Breast epithelium (tissue), 4 donors: Measurements from ENCODE around the gene FOXK1. TPM values are rescaled to one million over a fixed set of nuclear protein-coding genes. Genes with fewer than 3 reads are reported as not detected.

Experiments
- DNase-seq, 2 donors: peaks; one replicate each; pipeline ENCODE4 v3.0.0-alpha.2; 2019; ENCODE audit warnings: low spot score in 2 of 2
- H3K27ac ChIP-seq, 2 donors: fragments of 200-600 bp; sonication (generic) in 1 of 2; one replicate each; pipeline ENCODE4 v1.5.1; 2016 to 2019; ENCODE audit warnings: mild to moderate bottlenecking in 1 of 2
- H3K27me3 ChIP-seq, 2 donors: fragments of 200-600 bp; sonication (generic) in 1 of 2; one replicate each; pipeline versions ENCODE4 v1.5.1 to v1.6.0; 2017 to 2019; ENCODE audit warnings: control low read depth in 1 of 2, mild to moderate bottlenecking in 1 of 2
- H3K36me3 ChIP-seq: fragments of 200-600 bp; one replicate; pipeline ENCODE4 v1.5.1; 2019
- H3K4me1 ChIP-seq, 2 donors: fragments of 200-600 bp; sonication (generic); one replicate each; pipeline ENCODE4 v1.5.1; 2016 to 2019; ENCODE audit warnings: control low read depth in 1 of 2
- H3K4me3 ChIP-seq, 3 donors: fragments of 200-600 bp; sonication (generic); 1 replicate in 2 of 3; 2 replicates in 1 of 3; pipeline ENCODE4 v1.5.1; 2016 to 2019; ENCODE audit warnings: mild to moderate bottlenecking in 3 of 3, moderate library complexity in 2 of 3
- H3K9me3 ChIP-seq, 2 donors: fragments of 200-600 bp; sonication (generic) in 1 of 2; one replicate each; pipeline ENCODE4 v1.5.1; 2016 to 2019; ENCODE audit warnings: control low read depth in 1 of 2
- POLR2A ChIP-seq: fragments of 450-650 bp; IDR thresholded peaks from one replicate; pipeline ENCODE4 v1.6.1; 2016; ENCODE audit warnings: antibody characterized with exemption, mild to moderate bottlenecking, moderate library complexity
- POLR2AphosphoS5 ChIP-seq, 3 donors: sonication (generic); formaldehyde crosslinking; IDR thresholded peaks; one replicate each; pipeline ENCODE4 v1.6.1; 2017; ENCODE audit warnings: antibody characterized with exemption in 3 of 3
- intact Hi-C: fragments of 100-400 bp; cut with DNase I; formaldehyde crosslinking; loops from one replicate; pipeline ENCODE4 v1.15.1; 2023; ENCODE audit warnings: low total_unique reads
- total RNA-seq, 3 donors: library from RNA; depleted of rRNA; stranded (reverse); fragments of >200 nt; gene quantifications; one replicate each; pipeline ENCODE4 v1.1.0, GENCODE V29; 2016
- TF ChIP-seq, protein P1 (sequence below), 3 donors: fragments of 450-650 bp; IDR thresholded peaks; one replicate each; pipeline ENCODE4 v1.5.1; 2016 to 2017; ENCODE audit warnings: antibody characterized with exemption in 3 of 3, mild to moderate bottlenecking in 3 of 3, moderate library complexity in 3 of 3

Gene FOXK1
- total RNA-seq, 3 donors from 2014 or later: 11.7 to 16.5 (median 15.7) TPM

DNA sequence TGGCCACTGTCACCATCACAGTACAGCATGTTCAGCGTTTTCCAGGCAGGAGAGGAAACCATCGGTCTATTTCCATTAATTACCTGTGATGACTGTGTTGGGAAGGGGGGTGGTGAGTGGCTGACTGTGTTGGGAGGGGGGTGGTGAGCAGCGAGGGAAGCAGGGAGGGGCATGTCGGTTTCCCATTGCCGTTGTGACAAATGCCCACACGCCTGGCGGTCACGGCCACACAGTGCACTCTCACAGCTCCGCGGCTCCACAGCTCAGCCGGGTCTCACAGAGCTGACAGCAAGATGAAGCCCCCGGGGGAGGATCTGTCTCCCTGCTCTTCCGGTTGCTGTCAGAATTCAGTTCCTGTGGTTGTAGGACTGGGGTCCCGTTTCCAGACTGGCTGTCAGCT, 132.3 kb downstream of the FOXK1 start:
- intact Hi-C loops: no loop called here
- Histone ChIP-seq H3K9me3 (no peaks in the 10 kb centered on the region), H3K27ac (no peak overlapping the region), H3K4me3 (no peak overlapping the region), H3K4me1 (no peaks in the 10 kb centered on the region), H3K27me3 (no peaks in the 10 kb centered on the region), H3K36me3 (no peaks in the 10 kb centered on the region)
- no peak for TF ChIP-seq POLR2AphosphoS5 (IDR thresholded peaks at IDR 0.05)
- no peak for TF ChIP-seq POLR2A
- TF ChIP-seq, protein P1, sequence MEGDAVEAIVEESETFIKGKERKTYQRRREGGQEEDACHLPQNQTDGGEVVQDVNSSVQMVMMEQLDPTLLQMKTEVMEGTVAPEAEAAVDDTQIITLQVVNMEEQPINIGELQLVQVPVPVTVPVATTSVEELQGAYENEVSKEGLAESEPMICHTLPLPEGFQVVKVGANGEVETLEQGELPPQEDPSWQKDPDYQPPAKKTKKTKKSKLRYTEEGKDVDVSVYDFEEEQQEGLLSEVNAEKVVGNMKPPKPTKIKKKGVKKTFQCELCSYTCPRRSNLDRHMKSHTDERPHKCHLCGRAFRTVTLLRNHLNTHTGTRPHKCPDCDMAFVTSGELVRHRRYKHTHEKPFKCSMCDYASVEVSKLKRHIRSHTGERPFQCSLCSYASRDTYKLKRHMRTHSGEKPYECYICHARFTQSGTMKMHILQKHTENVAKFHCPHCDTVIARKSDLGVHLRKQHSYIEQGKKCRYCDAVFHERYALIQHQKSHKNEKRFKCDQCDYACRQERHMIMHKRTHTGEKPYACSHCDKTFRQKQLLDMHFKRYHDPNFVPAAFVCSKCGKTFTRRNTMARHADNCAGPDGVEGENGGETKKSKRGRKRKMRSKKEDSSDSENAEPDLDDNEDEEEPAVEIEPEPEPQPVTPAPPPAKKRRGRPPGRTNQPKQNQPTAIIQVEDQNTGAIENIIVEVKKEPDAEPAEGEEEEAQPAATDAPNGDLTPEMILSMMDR (IDR thresholded peaks at IDR 0.05): no peak
- DNase-seq: no peak

DNA sequence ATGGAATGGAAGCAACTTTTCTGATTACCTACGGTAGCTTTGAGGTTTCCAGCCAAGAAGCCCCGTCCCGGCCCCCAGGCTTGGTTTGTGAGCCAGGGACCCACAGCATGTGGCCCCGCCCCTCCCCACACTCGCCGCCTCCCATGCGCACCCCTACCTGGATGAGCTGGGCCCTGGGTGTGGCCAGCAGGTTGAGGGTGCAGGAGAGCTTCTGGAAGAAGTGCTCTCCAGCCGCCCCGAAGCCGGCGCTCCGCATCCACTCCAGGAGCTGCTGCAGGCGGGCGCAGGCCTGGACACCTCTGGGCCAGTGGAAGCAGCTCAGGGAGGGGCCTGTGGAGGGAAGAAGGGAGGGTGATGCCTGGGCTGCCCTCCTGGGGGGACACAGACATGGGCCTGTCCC, 133.0 kb downstream of the FOXK1 start:
- no peaks in the 10 kb centered on the region for H3K36me3 ChIP-seq
- no peak overlapping the region for H3K27ac ChIP-seq
- H3K27me3 ChIP-seq: no peaks in the 10 kb centered on the region
- TF ChIP-seq, protein P1 (IDR thresholded peaks at IDR 0.05): no peak
- TF ChIP-seq POLR2A (no peak), POLR2AphosphoS5 (IDR thresholded peaks at IDR 0.05) (no peak)
- no peak overlapping the region for H3K4me3 ChIP-seq
- intact Hi-C loops: no loop called here
- DNase-seq: no peak
- no peaks in the 10 kb centered on the region for H3K4me1 ChIP-seq
- H3K9me3 ChIP-seq: no peaks in the 10 kb centered on the region

DNA sequence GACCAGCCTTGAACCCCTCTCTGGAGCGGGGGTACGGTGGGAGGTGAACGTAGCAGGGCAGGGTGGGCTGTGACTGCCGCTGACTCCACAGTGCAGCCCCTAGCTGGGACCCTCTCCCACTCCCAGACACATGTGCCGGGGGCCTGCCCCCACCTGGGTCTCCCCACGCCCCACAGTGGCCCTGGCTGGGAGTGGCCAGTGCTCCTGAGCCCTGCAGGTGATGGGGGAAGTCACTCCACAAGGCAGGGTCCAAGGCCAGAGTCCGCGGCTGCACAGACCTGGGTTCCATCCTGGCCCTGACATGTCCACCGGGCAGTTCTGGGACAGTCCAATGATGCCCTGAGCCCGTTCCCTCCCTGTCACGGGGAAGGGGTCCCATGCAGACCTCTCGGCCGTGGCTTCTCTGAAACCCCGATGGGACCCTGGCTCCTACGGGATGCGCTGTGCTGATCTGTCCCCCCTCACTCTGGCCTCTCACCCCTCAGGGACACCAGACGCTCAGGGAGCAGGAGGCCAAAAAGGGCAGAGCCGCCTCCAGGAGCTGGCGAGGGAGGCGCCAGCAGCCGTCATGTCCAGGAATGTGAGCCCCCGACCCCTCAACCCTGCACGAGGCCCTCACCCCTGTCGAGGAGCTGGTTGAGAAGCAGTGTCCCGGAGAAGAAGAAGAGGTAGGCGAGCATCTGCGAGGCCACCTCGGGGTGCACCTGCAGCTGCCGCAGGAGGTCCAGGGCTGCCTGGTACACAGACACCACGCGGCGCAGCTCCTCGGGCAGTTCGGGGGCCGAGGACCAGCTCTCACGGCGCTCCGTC, 133.7 kb downstream of the FOXK1 start:
- no peaks in the 10 kb centered on the region for H3K36me3 ChIP-seq
- TF ChIP-seq, protein P1 (IDR thresholded peaks at IDR 0.05): no peak
- TF ChIP-seq POLR2AphosphoS5 (IDR thresholded peaks at IDR 0.05): no peak
- TF ChIP-seq POLR2A: no peak
- H3K4me3 ChIP-seq: no peak overlapping the region
- no peaks in the 10 kb centered on the region for H3K9me3 ChIP-seq
- H3K27me3 ChIP-seq: no peaks in the 10 kb centered on the region
- no peak overlapping the region for H3K27ac ChIP-seq
- no peaks in the 10 kb centered on the region for H3K4me1 ChIP-seq
- intact Hi-C loops: no loop called here
- DNase-seq: no peak

DNA sequence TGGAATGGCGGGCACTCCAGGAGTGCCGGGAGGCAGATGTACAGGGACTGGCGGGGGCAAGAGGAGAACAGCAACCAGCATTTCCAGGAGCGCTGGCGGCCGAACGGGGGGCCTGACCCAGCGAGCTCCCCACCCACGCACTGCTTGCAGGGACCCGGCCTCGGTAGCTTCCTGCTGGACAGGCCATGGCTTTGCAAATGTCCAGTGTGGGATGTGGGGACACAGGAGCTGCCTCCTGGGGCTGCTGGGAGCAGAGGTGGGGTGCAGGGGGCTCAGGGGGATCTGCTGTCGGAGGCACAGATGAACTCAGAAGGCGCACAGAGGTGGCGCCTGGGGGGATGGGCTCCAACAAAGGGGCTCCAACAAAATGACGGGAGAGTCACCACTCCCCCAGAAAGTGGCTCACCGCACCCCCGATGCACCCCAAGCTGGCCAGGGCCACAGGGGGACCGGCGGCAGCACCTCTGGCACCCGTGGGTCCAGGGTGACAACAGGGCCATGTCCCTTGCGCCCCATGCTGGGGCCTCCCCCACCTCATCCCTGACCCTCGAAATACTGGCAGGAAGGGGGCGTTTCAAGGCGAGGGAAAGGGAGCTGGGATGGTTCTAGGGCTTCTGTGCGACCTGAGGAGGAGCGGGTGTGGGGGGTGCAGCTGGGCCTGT, 134.5 kb downstream of the FOXK1 start:
- Histone ChIP-seq H3K27me3 (no peaks in the 10 kb centered on the region), H3K4me1 (no peaks in the 10 kb centered on the region), H3K9me3 (no peaks in the 10 kb centered on the region), H3K27ac (no peak overlapping the region), H3K4me3 (no peak overlapping the region), H3K36me3 (no peaks in the 10 kb centered on the region)
- intact Hi-C loops: no loop called here
- no peak for DNase-seq
- TF ChIP-seq POLR2A (no peak), POLR2AphosphoS5 (IDR thresholded peaks at IDR 0.05) (no peak)
- TF ChIP-seq, protein P1 (IDR thresholded peaks at IDR 0.05): no peak

DNA sequence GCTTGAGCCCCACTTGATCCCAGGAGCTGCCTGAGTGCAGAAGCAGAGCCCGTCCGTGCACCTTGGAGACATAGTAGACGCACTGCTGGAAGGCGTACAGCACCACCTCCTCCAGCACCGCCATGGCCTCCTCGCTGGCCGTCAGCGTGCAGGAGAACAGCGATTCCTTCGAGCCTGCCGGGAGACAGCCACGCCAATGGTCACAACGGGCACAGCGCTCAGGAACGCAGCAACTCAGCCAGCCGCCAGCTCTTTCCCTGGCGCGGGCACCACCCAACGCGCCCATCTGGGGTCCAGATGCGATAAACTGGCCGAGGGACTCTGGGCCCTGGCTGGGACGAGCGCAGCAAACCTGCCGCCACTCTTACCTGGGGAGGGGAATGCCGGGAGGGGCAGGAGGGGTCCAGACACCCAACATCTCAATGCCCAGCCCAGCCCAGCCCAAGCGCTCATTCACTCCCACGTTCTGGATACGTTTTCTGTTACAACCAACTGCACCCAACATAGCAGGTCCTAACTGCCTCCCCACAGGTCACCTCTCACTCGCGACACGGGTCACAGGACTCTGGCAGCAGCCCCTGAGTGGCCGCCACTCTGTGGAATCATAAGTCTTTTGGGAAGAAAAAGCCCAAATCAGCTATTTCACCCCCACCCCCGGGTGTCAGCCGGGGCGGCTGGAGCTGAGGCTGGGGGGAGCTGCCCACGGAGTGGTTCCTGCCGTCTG, 135.2 kb downstream of the FOXK1 start:
- Histone ChIP-seq H3K4me1 (no peaks in the 10 kb centered on the region), H3K36me3 (no peaks in the 10 kb centered on the region), H3K27me3 (no peaks in the 10 kb centered on the region), H3K27ac (peak overlapping the region in 1 of 2 donors; percentile 38), H3K4me3 (no peak overlapping the region), H3K9me3 (no peaks in the 10 kb centered on the region)
- DNase-seq: no peak
- intact Hi-C loops: no loop called here
- no peak for TF ChIP-seq POLR2A
- TF ChIP-seq POLR2AphosphoS5 (IDR thresholded peaks at IDR 0.05): no peak
- TF ChIP-seq, protein P1 (IDR thresholded peaks at IDR 0.05): no peak
